Measurements from ENCODE around the gene SAPCD2. TPM values are rescaled to one million over a fixed set of nuclear protein-coding genes. Genes with fewer than 3 reads are reported as not detected.
A peak's percentile ranks its signal among the peaks of the same experiment; 100 is the strongest.

Gene SAPCD2
- total RNA-seq, 3 donors from 2014 or later, result 2.7 to 11.2 (median 6.0) TPM

DNA sequence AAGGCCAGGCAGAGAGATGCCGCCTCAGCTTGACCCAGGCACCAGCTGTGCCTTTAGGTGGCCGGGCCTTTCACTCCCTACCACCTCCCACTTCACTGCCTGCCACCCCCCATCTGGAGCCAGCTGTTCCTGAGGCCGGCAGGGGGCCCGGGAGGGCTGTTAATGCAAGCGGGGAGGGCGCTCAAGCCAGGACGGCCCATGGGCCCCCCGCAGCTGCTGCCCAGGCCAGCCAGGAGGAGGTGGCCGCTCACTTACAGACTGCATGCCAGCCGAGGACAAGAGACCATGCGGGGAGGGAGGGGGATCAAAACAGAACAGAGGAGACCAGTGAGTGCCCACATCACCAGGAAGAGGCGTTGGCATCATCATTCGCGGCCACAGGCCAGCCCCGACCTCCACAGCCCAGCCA is 46.8 kb downstream of the SAPCD2 start:
- DNase-seq (no peak), ATAC-seq (no peak)
- TF ChIP-seq CTCF (IDR thresholded peaks at IDR 0.05), result no peak
- peaks cover 38% of the 10 kb centered on the region for H3K4me1 ChIP-seq (ENCODE audit: low read depth)
- intact Hi-C loops (cut with DNase I, micrococcal nuclease), result no loop called here
- no peaks in the 10 kb centered on the region for H3K9me3 ChIP-seq
- no peak overlapping the region for H3K4me3 ChIP-seq
- H3K36me3 ChIP-seq (ENCODE audit: low read depth), result no peaks in the 10 kb centered on the region

DNA sequence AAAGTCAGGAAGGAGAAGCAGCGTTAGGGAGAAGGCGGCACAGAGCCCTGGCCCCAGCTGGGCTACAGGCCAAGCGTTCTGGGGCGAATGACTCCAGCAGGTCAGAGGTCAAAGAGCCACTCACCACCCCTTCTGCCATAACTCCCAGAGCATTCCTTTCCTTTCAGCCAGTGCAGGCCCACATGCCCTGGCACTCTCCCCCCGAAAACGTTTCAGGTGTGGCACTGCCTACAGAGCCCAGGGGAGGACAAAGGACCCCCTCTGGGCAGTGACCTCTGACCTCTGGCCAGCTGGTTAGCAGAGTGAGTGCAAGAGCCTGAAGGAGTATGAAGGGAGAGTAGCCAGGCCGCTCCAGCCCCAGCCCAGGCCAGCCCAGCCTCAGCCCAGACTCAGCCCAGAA is 47.2 kb downstream of the SAPCD2 start:
- no peaks in the 10 kb centered on the region for H3K36me3 ChIP-seq (ENCODE audit: low read depth)
- no peaks in the 10 kb centered on the region for H3K9me3 ChIP-seq
- intact Hi-C loops (cut with DNase I, micrococcal nuclease), result no loop called here
- no peak for DNase-seq
- ATAC-seq, result no peak
- H3K4me1 ChIP-seq (ENCODE audit: low read depth), result peaks cover 36% of the 10 kb centered on the region
- TF ChIP-seq CTCF (IDR thresholded peaks at IDR 0.05), result no peak
- no peak overlapping the region for H3K4me3 ChIP-seq

- ATAC-seq, result peak; percentile 1
- intact Hi-C loops (cut with DNase I, micrococcal nuclease), result no loop called here
Measured at GRCh38 chr9:137022662-137023008, 47.7 kb downstream of the SAPCD2 start.

GRCh38 chr9:137021979-137022661 is 48.2 kb downstream of the SAPCD2 start:
- no peaks in the 10 kb centered on the region for H3K36me3 ChIP-seq (ENCODE audit: low read depth)
- H3K4me3 ChIP-seq, result no peak overlapping the region
- intact Hi-C loops (cut with DNase I, micrococcal nuclease), result no loop called here
- ATAC-seq (peak; percentile 93), DNase-seq (peak; percentile 97 to 98 (median 98))
- TF ChIP-seq CTCF (IDR thresholded peaks at IDR 0.05), result no peak
- H3K9me3 ChIP-seq, result no peaks in the 10 kb centered on the region
- H3K4me1 ChIP-seq (ENCODE audit: low read depth), result peaks cover 31% of the 10 kb centered on the region

More at GRCh38 chr9:137022662-137023008, 47.7 kb downstream of the SAPCD2 start:
- DNase-seq, result no peak
- peaks cover 36% of the 10 kb centered on the region for H3K4me1 ChIP-seq (ENCODE audit: low read depth)
- no peak for TF ChIP-seq CTCF (IDR thresholded peaks at IDR 0.05)
- no peaks in the 10 kb centered on the region for H3K36me3 ChIP-seq (ENCODE audit: low read depth)
- H3K9me3 ChIP-seq, result no peaks in the 10 kb centered on the region
- no peak overlapping the region for H3K4me3 ChIP-seq

DNA sequence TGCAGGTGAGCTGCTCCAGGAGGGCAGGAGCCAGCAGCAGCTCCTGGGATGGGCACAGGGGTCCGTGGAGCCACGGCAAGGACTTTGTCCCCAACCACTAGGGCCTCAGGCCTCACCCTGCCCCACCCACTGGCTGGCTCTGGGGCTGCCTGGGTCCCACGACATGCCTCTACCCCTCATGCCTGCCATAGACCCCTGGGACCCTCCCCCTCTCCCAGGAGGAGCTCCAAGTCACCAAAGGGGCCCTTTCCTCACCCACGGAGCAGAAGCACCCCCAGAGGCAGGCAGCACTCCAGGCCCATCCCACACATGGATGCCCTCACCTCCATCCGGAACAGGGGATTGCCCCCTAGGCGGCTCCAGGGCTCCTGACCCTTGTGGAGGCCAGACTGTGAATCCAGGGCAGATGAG is 48.8 kb downstream of the SAPCD2 start:
- no peak for TF ChIP-seq CTCF (IDR thresholded peaks at IDR 0.05)
- Histone ChIP-seq H3K4me3 (no peak overlapping the region), H3K36me3 (ENCODE audit: low read depth) (no peaks in the 10 kb centered on the region), H3K9me3 (no peaks in the 10 kb centered on the region), H3K4me1 (ENCODE audit: low read depth) (peaks cover 27% of the 10 kb centered on the region)
- ATAC-seq (peak; percentile 7), DNase-seq (peak in 2 of 3 donors; percentile 58 to 74)
- intact Hi-C loops (cut with DNase I, micrococcal nuclease), result no loop called here
